ENCODE data around the gene KCNH2. TPM values are rescaled to one million over a fixed set of nuclear protein-coding genes. Genes with fewer than 3 reads are reported as not detected.

The KCNH2 gene
- total RNA-seq, 2 experiments from 2014 or later: 5.8 to 7.5 TPM

GRCh38 chr7:150934045-150934766, 43.9 kb downstream of the KCNH2 start:
- Histone ChIP-seq H3K79me2 (ENCODE audit: insufficient read depth, low read depth, low read length) (no peaks in the 10 kb centered on the region), H3K4me3 (ENCODE audit: low read depth, low read length, poor library complexity, severe bottlenecking) (no peak overlapping the region), H3K36me3 (ENCODE audit: insufficient read depth, low read length) (no peaks in the 10 kb centered on the region), H3K4me2 (ENCODE audit: low read length) (no peak overlapping the region), H2AFZ (ENCODE audit: low read length) (no peak overlapping the region), H3K9me3 (ENCODE audit: low read length) (no peaks in the 10 kb centered on the region), H3K27ac (ENCODE audit: low read depth, low read length, poor library complexity, severe bottlenecking) (no peak overlapping the region), H4K20me1 (ENCODE audit: insufficient read depth, low read length) (no peaks in the 10 kb centered on the region), H3K9me2 (ENCODE audit: insufficient read depth, low read length) (no peaks in the 10 kb centered on the region), H3K4me1 (ENCODE audit: insufficient read depth, low read length, poor library complexity, severe bottlenecking) (no peaks in the 10 kb centered on the region)
- BruUV-seq (replicated peaks): no TSS peak
- ChIA-PET CTCF (ENCODE audit: unreplicated experiment) (no interaction called here), POLR2A (interaction anchor here (0.7 kb wide), 1 partner anchor 48 kb away, joined by 5 read pairs; no protein-coding TSS in a partner anchor)
- no peak for TF ChIP-seq EZH2phosphoT487 (IDR thresholded peaks at IDR 0.05; ENCODE audit: borderline replicate concordance, low read depth, low read length)
- no peak for TF ChIP-seq CTCF (conservative IDR thresholded peaks at IDR 0.05; ENCODE audit: low read length)
- intact Hi-C loops (cut with micrococcal nuclease; ENCODE audit: unreplicated experiment): no loop called here
- no peak for DNase-seq (ENCODE audit: low spot score)

GRCh38 chr7:150931199-150931869, 46.8 kb downstream of the KCNH2 start:
- Histone ChIP-seq H3K4me3 (ENCODE audit: low read depth, low read length, poor library complexity, severe bottlenecking) (no peak overlapping the region), H3K4me2 (ENCODE audit: low read length) (no peak overlapping the region), H3K9me3 (ENCODE audit: low read length) (no peaks in the 10 kb centered on the region), H3K27ac (ENCODE audit: low read depth, low read length, poor library complexity, severe bottlenecking) (no peak overlapping the region), H3K4me1 (ENCODE audit: insufficient read depth, low read length, poor library complexity, severe bottlenecking) (no peaks in the 10 kb centered on the region), H3K9me2 (ENCODE audit: insufficient read depth, low read length) (no peaks in the 10 kb centered on the region), H2AFZ (ENCODE audit: low read length) (no peak overlapping the region), H3K36me3 (ENCODE audit: insufficient read depth, low read length) (no peaks in the 10 kb centered on the region), H3K79me2 (ENCODE audit: insufficient read depth, low read depth, low read length) (no peaks in the 10 kb centered on the region), H4K20me1 (ENCODE audit: insufficient read depth, low read length) (no peaks in the 10 kb centered on the region)
- TF ChIP-seq CTCF (conservative IDR thresholded peaks at IDR 0.05; ENCODE audit: low read length) (no peak), EZH2phosphoT487 (IDR thresholded peaks at IDR 0.05; ENCODE audit: borderline replicate concordance, low read depth, low read length) (no peak)
- no TSS peak for BruUV-seq (replicated peaks)
- no peak for DNase-seq (ENCODE audit: low spot score)
- CTCF ChIA-PET (ENCODE audit: unreplicated experiment): no interaction called here
- intact Hi-C loops (cut with micrococcal nuclease; ENCODE audit: unreplicated experiment): no loop called here
- POLR2A ChIA-PET: interaction anchor here (0.7 to 0.9 kb wide), 2 partner anchors 11 to 43 kb away, joined by 3 read pairs; no protein-coding TSS in a partner anchor

GRCh38 chr7:150928541-150928940, 49.6 kb downstream of the KCNH2 start:
- intact Hi-C loops (cut with micrococcal nuclease; ENCODE audit: unreplicated experiment): no loop called here
- POLR2A ChIA-PET: interaction anchor here (1.1 kb wide), 1 partner anchor 10 kb away, joined by 4 read pairs; no protein-coding TSS in a partner anchor
- CTCF ChIA-PET (ENCODE audit: unreplicated experiment): no interaction called here

More at GRCh38 chr7:150928541-150928940, 49.6 kb downstream of the KCNH2 start:
- no peaks in the 10 kb centered on the region for H3K9me2 ChIP-seq (ENCODE audit: insufficient read depth, low read length)
- no peak overlapping the region for H2AFZ ChIP-seq (ENCODE audit: low read length)
- no peak overlapping the region for H3K27ac ChIP-seq (ENCODE audit: low read depth, low read length, poor library complexity, severe bottlenecking)
- H3K4me2 ChIP-seq (ENCODE audit: low read length): no peak overlapping the region
- BruUV-seq (replicated peaks): no TSS peak
- no peaks in the 10 kb centered on the region for H3K36me3 ChIP-seq (ENCODE audit: insufficient read depth, low read length)
- no peaks in the 10 kb centered on the region for H3K79me2 ChIP-seq (ENCODE audit: insufficient read depth, low read depth, low read length)
- no peaks in the 10 kb centered on the region for H3K9me3 ChIP-seq (ENCODE audit: low read length)
- DNase-seq (ENCODE audit: low spot score): no peak
- H4K20me1 ChIP-seq (ENCODE audit: insufficient read depth, low read length): no peaks in the 10 kb centered on the region
- H3K4me3 ChIP-seq (ENCODE audit: low read depth, low read length, poor library complexity, severe bottlenecking): no peak overlapping the region
- TF ChIP-seq EZH2phosphoT487 (IDR thresholded peaks at IDR 0.05; ENCODE audit: borderline replicate concordance, low read depth, low read length): no peak
- TF ChIP-seq CTCF (conservative IDR thresholded peaks at IDR 0.05; ENCODE audit: low read length): no peak
- no peaks in the 10 kb centered on the region for H3K4me1 ChIP-seq (ENCODE audit: insufficient read depth, low read length, poor library complexity, severe bottlenecking)
